MM.1S (cell line): ENCODE data around the gene WSB2.

Source experiments
- EZH2 ChIP-seq: fragments of 300-600 bp; sonication (generic); optimal IDR thresholded peaks from 2 replicates; pipeline ENCODE3; 2017; ENCODE audit warnings: low read depth, mild to moderate bottlenecking, antibody characterized with exemption, low read length, mixed read lengths
- EZH2phosphoT487 ChIP-seq: fragments of 300-600 bp; sonication (generic); IDR thresholded peaks from 2 replicates; pipeline ENCODE4 v1.6.1; 2018; ENCODE audit warnings: antibody characterized with exemption, low read length
- TF ChIP-seq, protein P1 (sequence below): fragments of 300-600 bp; sonication (generic); IDR thresholded peaks from 2 replicates; pipeline ENCODE4 v1.5.1; 2016; ENCODE audit warnings: antibody characterized with exemption, low read length, mixed read lengths

DNA sequence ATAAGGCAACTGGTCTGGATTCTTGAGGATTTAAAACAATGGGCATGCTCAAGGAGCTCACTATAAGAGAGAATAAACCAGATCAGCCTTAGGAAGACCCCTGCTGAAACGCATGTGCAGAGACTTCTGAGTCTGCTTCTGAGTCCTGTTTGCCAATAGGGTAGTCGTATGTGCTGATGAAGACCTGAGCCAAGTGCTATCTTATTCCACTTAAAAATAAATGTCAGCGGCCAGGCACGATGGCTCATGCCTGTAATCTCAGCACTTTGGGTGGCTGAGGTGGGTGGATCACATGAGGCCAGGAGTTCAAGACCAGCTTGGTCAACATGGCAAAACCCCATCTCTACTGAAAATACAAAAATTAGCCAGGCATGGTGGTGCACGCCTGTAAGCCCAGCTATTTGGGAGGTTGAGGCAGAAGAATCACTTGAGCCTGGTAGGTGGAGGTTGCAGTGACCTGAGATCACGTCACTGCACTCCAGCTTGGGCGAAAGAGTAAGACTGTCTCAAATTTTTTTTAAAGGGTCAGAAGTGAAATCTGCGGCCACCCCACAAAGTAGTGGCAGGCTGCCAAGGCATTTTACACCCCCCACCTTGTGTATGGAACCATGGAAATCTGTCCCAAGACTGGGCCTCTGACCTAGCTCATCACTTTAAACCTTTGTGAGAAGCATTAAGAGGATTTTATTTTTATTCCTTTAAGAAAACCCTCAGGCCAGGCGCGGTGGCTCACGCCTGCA is 24.1 kb downstream of the WSB2 start:
- TF ChIP-seq, protein P1, sequence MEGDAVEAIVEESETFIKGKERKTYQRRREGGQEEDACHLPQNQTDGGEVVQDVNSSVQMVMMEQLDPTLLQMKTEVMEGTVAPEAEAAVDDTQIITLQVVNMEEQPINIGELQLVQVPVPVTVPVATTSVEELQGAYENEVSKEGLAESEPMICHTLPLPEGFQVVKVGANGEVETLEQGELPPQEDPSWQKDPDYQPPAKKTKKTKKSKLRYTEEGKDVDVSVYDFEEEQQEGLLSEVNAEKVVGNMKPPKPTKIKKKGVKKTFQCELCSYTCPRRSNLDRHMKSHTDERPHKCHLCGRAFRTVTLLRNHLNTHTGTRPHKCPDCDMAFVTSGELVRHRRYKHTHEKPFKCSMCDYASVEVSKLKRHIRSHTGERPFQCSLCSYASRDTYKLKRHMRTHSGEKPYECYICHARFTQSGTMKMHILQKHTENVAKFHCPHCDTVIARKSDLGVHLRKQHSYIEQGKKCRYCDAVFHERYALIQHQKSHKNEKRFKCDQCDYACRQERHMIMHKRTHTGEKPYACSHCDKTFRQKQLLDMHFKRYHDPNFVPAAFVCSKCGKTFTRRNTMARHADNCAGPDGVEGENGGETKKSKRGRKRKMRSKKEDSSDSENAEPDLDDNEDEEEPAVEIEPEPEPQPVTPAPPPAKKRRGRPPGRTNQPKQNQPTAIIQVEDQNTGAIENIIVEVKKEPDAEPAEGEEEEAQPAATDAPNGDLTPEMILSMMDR: no peak
- no peak for TF ChIP-seq EZH2
- TF ChIP-seq EZH2phosphoT487: no peak
